WTC11 (cell line): ENCODE data around the gene PRELP. TPM values are rescaled to one million over a fixed set of nuclear protein-coding genes. Genes with fewer than 3 reads are reported as not detected.

Source experiments
- ATAC-seq: fragments of 200-7000 bp; cut with Tn5 transposase; 2 replicates; pipeline ENCODE4 v1.10.0; 2021; ENCODE audit warnings: mild to moderate bottlenecking, moderate library complexity
- CTCF ChIA-PET: fragments of 300-600 bp; sonication (Branson Sonifier 250); formaldehyde crosslinking; loops from one replicate; lab custom pipeline; 2021; ENCODE audit warnings: antibody characterized with exemption; lab: Charles Lee
- POLR2A ChIA-PET: fragments of 350-600 bp; sonication (Branson Sonifier 250); formaldehyde crosslinking; loops from one replicate; lab custom pipeline; 2021; ENCODE audit warnings: antibody characterized with exemption; lab: Charles Lee
- DNase-seq: peaks from one replicate; pipeline ENCODE4 v3.0.0; 2021; ENCODE audit warnings: low spot score
- H3K27ac Mint-ChIP-seq: 2 replicates; pipeline ENCODE4 v1.8.0; 2021; ENCODE audit warnings: mixed read lengths
- H3K27me3 Mint-ChIP-seq: 2 replicates; pipeline ENCODE4 v1.8.0; 2021; ENCODE audit warnings: low read depth, mild to moderate bottlenecking, moderate library complexity, mixed read lengths
- H3K36me3 Mint-ChIP-seq: 2 replicates; pipeline ENCODE4 v1.8.0; 2021; ENCODE audit warnings: mixed read lengths
- H3K4me1 Mint-ChIP-seq: 2 replicates; pipeline ENCODE4 v1.8.0; 2022; ENCODE audit warnings: mixed read lengths
- H3K4me3 Mint-ChIP-seq: 2 replicates; pipeline ENCODE4 v1.8.0; 2021; ENCODE audit warnings: mild to moderate bottlenecking, moderate library complexity, mixed read lengths
- H3K9me3 Mint-ChIP-seq: 2 replicates; pipeline ENCODE4 v1.8.0; 2021; ENCODE audit warnings: mixed read lengths
- AFF4 ChIP-seq: sonication (generic); formaldehyde crosslinking; IDR thresholded peaks from 2 replicates; pipeline ENCODE4 v1.8.1; 2023; ENCODE audit warnings: mild to moderate bottlenecking, missing genetic modification reagents, borderline replicate concordance
- AR ChIP-seq: fragments of 250-450 bp; sonication (Bioruptor Pico); IDR thresholded peaks from 2 replicates; pipeline ENCODE4 v1.9.0; 2021; ENCODE audit warnings: mild to moderate bottlenecking
- ARID4B ChIP-seq: sonication (generic); formaldehyde crosslinking; IDR thresholded peaks from 2 replicates; pipeline ENCODE4 v1.8.0; 2023; ENCODE audit warnings: missing genetic modification reagents, mild to moderate bottlenecking, borderline replicate concordance
- ATF1 ChIP-seq: sonication (generic); formaldehyde crosslinking; IDR thresholded peaks from 2 replicates; pipeline ENCODE4 v1.8.1; 2023; ENCODE audit warnings: mild to moderate bottlenecking, moderate library complexity, missing genetic modification reagents
- ELF4 ChIP-seq: sonication (generic); formaldehyde crosslinking; IDR thresholded peaks from 2 replicates; pipeline ENCODE4 v1.8.1; 2022; ENCODE audit warnings: low read depth, mild to moderate bottlenecking, moderate library complexity, missing genetic modification reagents
- FOXJ3 ChIP-seq: sonication (generic); formaldehyde crosslinking; IDR thresholded peaks from 2 replicates; pipeline ENCODE4 v1.9.0; 2021; ENCODE audit warnings: missing genetic modification reagents, mild to moderate bottlenecking, borderline replicate concordance
- FOXK1 ChIP-seq: sonication (generic); formaldehyde crosslinking; IDR thresholded peaks from 2 replicates; pipeline ENCODE4 v1.8.0; 2022; ENCODE audit warnings: mild to moderate bottlenecking, moderate library complexity, missing genetic modification reagents
- IRF1 ChIP-seq: sonication (generic); formaldehyde crosslinking; IDR thresholded peaks from 2 replicates; pipeline ENCODE4 v1.8.0; 2023; ENCODE audit warnings: missing genetic modification reagents
- KAT7 ChIP-seq: sonication (generic); formaldehyde crosslinking; IDR thresholded peaks from 2 replicates; pipeline ENCODE4 v1.8.1; 2023; ENCODE audit warnings: missing genetic modification reagents, mild to moderate bottlenecking, borderline replicate concordance
- ZMAT4 ChIP-seq: fragments of 250-450 bp; sonication (Bioruptor Pico); IDR thresholded peaks from 2 replicates; pipeline ENCODE4 v1.9.0; 2021; ENCODE audit warnings: mild to moderate bottlenecking
- ZNF138 ChIP-seq: sonication (generic); formaldehyde crosslinking; conservative IDR thresholded peaks from 2 replicates; pipeline ENCODE4 v1.8.1; 2022; ENCODE audit warnings: mild to moderate bottlenecking, moderate library complexity, missing genetic modification reagents
- total RNA-seq: library from RNA; stranded (reverse); gene quantifications from 3 replicates; pipeline ENCODE4 v1.2.3, GENCODE V29; 2021

The PRELP gene
- total RNA-seq, 1 experiment from 2014 or later = 0.17 TPM

GRCh38 chr1:203534012-203534411 lies 58.4 kb downstream of the PRELP start:
- CTCF ChIA-PET = interaction anchor here (0.9 kb wide), 1 partner anchor 30 kb away, joined by 3 read pairs; no protein-coding TSS in a partner anchor
- no peak for ATAC-seq
- no peaks in the 10 kb centered on the region; the same call in 1 of the 2 replicates for H3K27me3 Mint-ChIP-seq
- H3K4me3 Mint-ChIP-seq = no peak overlapping the region
- no peaks in the 10 kb centered on the region for H3K36me3 Mint-ChIP-seq
- H3K27ac Mint-ChIP-seq = no peak overlapping the region
- H3K9me3 Mint-ChIP-seq = no peaks in the 10 kb centered on the region
- H3K4me1 Mint-ChIP-seq = peaks cover 4% of the 10 kb centered on the region
- TF ChIP-seq ARID4B (CRISPR knock-in tag) (no peak), AR (CRISPR knock-in tag) (no peak), ELF4 (CRISPR knock-in tag) (no peak), IRF1 (no peak), ATF1 (CRISPR knock-in tag) (no peak)
- TF ChIP-seq, all 79 proteins: peak for 0
- no peak for DNase-seq
- POLR2A ChIA-PET = no interaction called here

- H3K27ac Mint-ChIP-seq = no peak overlapping the region
- DNase-seq = no peak
- peaks cover 4% of the 10 kb centered on the region for H3K4me1 Mint-ChIP-seq
- H3K27me3 Mint-ChIP-seq = no peaks in the 10 kb centered on the region; the same call in 1 of the 2 replicates
- ChIA-PET CTCF (interaction anchor here (0.7 kb wide), 1 partner anchor 193 kb away, joined by 7 read pairs; no protein-coding TSS in a partner anchor), POLR2A (no interaction called here)
- H3K36me3 Mint-ChIP-seq = no peaks in the 10 kb centered on the region
- TF ChIP-seq ZNF138 (CRISPR knock-in tag) (no peak), FOXK1 (CRISPR knock-in tag) (no peak), ZMAT4 (CRISPR knock-in tag) (no peak), KAT7 (CRISPR knock-in tag) (no peak), FOXJ3 (CRISPR knock-in tag) (no peak), AFF4 (CRISPR knock-in tag) (no peak)
- no peak overlapping the region for H3K4me3 Mint-ChIP-seq
- no peaks in the 10 kb centered on the region for H3K9me3 Mint-ChIP-seq
- ATAC-seq = no peak
Measured at GRCh38 chr1:203534526-203534925, 58.9 kb downstream of the PRELP start.
